Right lobe of liver (tissue), 4 donors: Measurements from ENCODE around the gene DDX25.

Experiments
- POLR2A ChIP-seq: fragments of 450-650 bp; IDR thresholded peaks from one replicate; pipeline ENCODE4 v1.6.1; 2017; ENCODE audit warnings: antibody characterized with exemption, mild to moderate bottlenecking
- TF ChIP-seq, protein P1 (sequence below), 4 donors: fragments of 200-600 bp in 3 of 4; fragments of 450-650 bp in 1 of 4; IDR thresholded peaks; one replicate each; pipeline versions ENCODE4 v1.5.1 to v1.8.0; 2016 to 2022; ENCODE audit warnings: antibody characterized with exemption in 4 of 4, mild to moderate bottlenecking in 2 of 4
- donor health status: DM: no; HTN: no; CAD: no.
- donor health status: DM: no; HTN: no; CAD: no.
- donor health status: DM: no; HTN: yes; CAD: no.

DNA sequence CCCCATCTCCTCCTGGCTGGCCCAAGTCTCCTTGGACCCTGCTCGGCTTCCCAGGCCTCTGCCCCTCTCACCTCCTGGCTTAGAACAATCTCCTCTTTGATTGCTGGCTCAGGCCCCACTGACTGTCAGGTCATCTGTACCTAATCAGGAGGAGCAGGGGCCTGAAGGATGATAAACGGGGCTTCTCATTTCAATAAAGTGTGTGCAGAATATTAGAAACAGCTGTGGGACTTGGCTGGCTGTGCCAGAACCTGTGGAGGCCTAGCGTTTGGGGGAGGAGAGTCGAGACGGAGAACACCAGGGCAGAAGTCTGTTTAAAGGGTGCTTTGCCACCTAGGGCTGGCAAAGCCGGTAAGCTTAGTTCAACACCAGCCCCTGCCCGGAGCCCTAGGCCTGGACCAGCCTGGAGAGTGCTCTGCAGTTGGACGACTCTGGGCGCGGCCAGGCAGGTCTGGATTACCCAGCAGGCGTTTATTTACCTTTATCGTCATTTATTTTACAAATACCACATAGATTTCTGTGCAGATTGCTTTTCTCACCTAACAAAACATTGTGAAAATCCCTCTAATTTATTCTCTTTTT, 31.4 kb downstream of the DDX25 start:
- TF ChIP-seq, protein P1, sequence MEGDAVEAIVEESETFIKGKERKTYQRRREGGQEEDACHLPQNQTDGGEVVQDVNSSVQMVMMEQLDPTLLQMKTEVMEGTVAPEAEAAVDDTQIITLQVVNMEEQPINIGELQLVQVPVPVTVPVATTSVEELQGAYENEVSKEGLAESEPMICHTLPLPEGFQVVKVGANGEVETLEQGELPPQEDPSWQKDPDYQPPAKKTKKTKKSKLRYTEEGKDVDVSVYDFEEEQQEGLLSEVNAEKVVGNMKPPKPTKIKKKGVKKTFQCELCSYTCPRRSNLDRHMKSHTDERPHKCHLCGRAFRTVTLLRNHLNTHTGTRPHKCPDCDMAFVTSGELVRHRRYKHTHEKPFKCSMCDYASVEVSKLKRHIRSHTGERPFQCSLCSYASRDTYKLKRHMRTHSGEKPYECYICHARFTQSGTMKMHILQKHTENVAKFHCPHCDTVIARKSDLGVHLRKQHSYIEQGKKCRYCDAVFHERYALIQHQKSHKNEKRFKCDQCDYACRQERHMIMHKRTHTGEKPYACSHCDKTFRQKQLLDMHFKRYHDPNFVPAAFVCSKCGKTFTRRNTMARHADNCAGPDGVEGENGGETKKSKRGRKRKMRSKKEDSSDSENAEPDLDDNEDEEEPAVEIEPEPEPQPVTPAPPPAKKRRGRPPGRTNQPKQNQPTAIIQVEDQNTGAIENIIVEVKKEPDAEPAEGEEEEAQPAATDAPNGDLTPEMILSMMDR (IDR thresholded peaks at IDR 0.05) = no peak
- no peak for TF ChIP-seq POLR2A
